GM12874 (cell line): ENCODE data around the gene AGER.

Experiments used
- CTCF ChIP-seq: IDR thresholded peaks from 2 replicates; pipeline ENCODE4 v1.5.1; 2011; ENCODE audit warnings: low read depth, mild to moderate bottlenecking, control low read depth, low read length, moderate library complexity; ENCODE audit not compliant: insufficient read depth

AGER gene

GRCh38 chr6:32184084-32184640 lies at the start of gene AGER:
Gene AGER (minus strand): TSS chr6:32184253. CDS start chr6:32184222, 31 bp downstream.
- no peak for TF ChIP-seq CTCF

- no peak for TF ChIP-seq CTCF
Measured at GRCh38 chr6:32226434-32226833, 42.4 kb upstream of the AGER start.

- no peak for TF ChIP-seq CTCF
Measured at GRCh38 chr6:32224696-32225095, 40.6 kb upstream of the AGER start.

- no peak for TF ChIP-seq CTCF
Measured at GRCh38 chr6:32223258-32224235, 39.5 kb upstream of the AGER start, which contains the start of gene NOTCH4. Gene NOTCH4 (minus strand): TSS chr6:32224067. CDS start chr6:32223928, 139 bp downstream.

GRCh38 chr6:32222333-32223230 lies 38.5 kb upstream of the AGER start:
- no peak for TF ChIP-seq CTCF

GRCh38 chr6:32220021-32220420 lies 36.0 kb upstream of the AGER start:
- TF ChIP-seq CTCF: no peak

GRCh38 chr6:32218167-32218566 lies 34.1 kb upstream of the AGER start:
- TF ChIP-seq CTCF: no peak
